MCF 10A (cell line): Measurements from ENCODE around the gene SPAG16. TPM values are rescaled to one million over a fixed set of nuclear protein-coding genes. Genes with fewer than 3 reads are reported as not detected.

Experiments
- BruUV-seq: library from RNA; stranded (reverse); fragments of 400-500 nt; replicated peaks from 2 replicates; lab custom pipeline; 2021; lab: Mats Ljungman, UMichigan
- CTCF ChIA-PET: fragments of 300-600 bp; sonication (Branson Sonifier 250); formaldehyde crosslinking; extraction: SDS; loops from one replicate; lab custom pipeline; 2021; ENCODE audit warnings: antibody characterized with exemption, inconsistent platforms; lab: Yijun Ruan, JAX
- POLR2A ChIA-PET: fragments of 300-600, 350-650 bp; sonication (Branson Sonifier 250); formaldehyde crosslinking; extraction: SDS; loops from one replicate; lab custom pipeline; 2020; ENCODE audit warnings: antibody characterized with exemption, inconsistent platforms; lab: Yijun Ruan, JAX
- DNase-seq: peaks from one replicate; pipeline ENCODE4 v3.0.0-alpha.2; 2018; ENCODE audit not compliant: unreplicated experiment
- H3K27ac Mint-ChIP-seq: one replicate; pipeline ENCODE4 v1.8.0; 2022; ENCODE audit warnings: mild to moderate bottlenecking, low read depth, mixed read lengths; ENCODE audit not compliant: unreplicated experiment
- H3K27me3 Mint-ChIP-seq: one replicate; pipeline ENCODE4 v1.8.0; 2022; ENCODE audit warnings: mixed read lengths; ENCODE audit not compliant: insufficient read depth, unreplicated experiment
- H3K36me3 Mint-ChIP-seq: one replicate; pipeline ENCODE4 v1.8.0; 2022; ENCODE audit warnings: mild to moderate bottlenecking, moderate library complexity, mixed read lengths; ENCODE audit not compliant: insufficient read depth, unreplicated experiment
- H3K4me1 Mint-ChIP-seq: one replicate; pipeline ENCODE4 v1.8.0; 2022; ENCODE audit warnings: mixed read lengths; ENCODE audit not compliant: insufficient read depth, unreplicated experiment
- H3K4me3 Mint-ChIP-seq: one replicate; pipeline ENCODE4 v1.8.0; 2022; ENCODE audit warnings: mild to moderate bottlenecking, moderate library complexity, mixed read lengths; ENCODE audit not compliant: unreplicated experiment
- H3K9me3 Mint-ChIP-seq: one replicate; pipeline ENCODE4 v1.8.0; 2022; ENCODE audit warnings: mixed read lengths; ENCODE audit not compliant: unreplicated experiment
- intact Hi-C: fragments of 100-400 bp; cut with micrococcal nuclease; formaldehyde crosslinking; loops from 2 replicates; pipeline ENCODE4 v1.14.1; 2022
- total RNA-seq: library from RNA; stranded (reverse); gene quantifications from 2 replicates; pipeline ENCODE4 v1.2.3, GENCODE V29; 2022
- TF ChIP-seq, protein P1 (sequence below): fragments of 200-600 bp; IDR thresholded peaks from one replicate; pipeline ENCODE4 v1.8.0; 2022; ENCODE audit warnings: antibody characterized with exemption, mild to moderate bottlenecking; ENCODE audit not compliant: unreplicated experiment

Gene SPAG16
- total RNA-seq, 1 experiment from 2014 or later, result 11.5 TPM

DNA sequence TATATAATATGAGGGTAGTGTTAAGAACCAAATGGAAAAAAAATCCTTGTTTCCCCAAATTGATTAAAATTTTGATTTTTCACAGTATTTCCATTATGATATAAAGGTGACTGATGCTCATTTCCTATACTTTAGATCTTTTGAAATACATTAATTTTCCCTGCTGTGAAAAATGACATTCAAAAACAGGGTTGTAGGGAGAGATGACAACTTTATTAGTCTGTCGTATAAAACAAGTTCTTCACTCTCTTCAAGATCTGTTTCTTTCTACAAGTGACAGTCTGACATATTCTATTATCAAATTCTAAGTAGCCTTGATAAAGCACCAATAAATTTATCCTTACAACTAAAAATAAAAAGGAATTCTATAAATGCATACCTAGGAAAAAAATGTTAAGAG is 1081.3 kb downstream of the SPAG16 start:
- no peak for DNase-seq
- no peaks in the 10 kb centered on the region for H3K9me3 Mint-ChIP-seq
- no peaks in the 10 kb centered on the region for H3K27me3 Mint-ChIP-seq
- BruUV-seq, result no TSS peak
- TF ChIP-seq, protein P1, sequence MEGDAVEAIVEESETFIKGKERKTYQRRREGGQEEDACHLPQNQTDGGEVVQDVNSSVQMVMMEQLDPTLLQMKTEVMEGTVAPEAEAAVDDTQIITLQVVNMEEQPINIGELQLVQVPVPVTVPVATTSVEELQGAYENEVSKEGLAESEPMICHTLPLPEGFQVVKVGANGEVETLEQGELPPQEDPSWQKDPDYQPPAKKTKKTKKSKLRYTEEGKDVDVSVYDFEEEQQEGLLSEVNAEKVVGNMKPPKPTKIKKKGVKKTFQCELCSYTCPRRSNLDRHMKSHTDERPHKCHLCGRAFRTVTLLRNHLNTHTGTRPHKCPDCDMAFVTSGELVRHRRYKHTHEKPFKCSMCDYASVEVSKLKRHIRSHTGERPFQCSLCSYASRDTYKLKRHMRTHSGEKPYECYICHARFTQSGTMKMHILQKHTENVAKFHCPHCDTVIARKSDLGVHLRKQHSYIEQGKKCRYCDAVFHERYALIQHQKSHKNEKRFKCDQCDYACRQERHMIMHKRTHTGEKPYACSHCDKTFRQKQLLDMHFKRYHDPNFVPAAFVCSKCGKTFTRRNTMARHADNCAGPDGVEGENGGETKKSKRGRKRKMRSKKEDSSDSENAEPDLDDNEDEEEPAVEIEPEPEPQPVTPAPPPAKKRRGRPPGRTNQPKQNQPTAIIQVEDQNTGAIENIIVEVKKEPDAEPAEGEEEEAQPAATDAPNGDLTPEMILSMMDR, result no peak
- no peak overlapping the region for H3K4me3 Mint-ChIP-seq
- H3K4me1 Mint-ChIP-seq, result no peaks in the 10 kb centered on the region
- H3K27ac Mint-ChIP-seq, result no peak overlapping the region
- no peaks in the 10 kb centered on the region for H3K36me3 Mint-ChIP-seq
- ChIA-PET CTCF (no interaction called here), POLR2A (no interaction called here)
- intact Hi-C loops, result no loop called here

DNA sequence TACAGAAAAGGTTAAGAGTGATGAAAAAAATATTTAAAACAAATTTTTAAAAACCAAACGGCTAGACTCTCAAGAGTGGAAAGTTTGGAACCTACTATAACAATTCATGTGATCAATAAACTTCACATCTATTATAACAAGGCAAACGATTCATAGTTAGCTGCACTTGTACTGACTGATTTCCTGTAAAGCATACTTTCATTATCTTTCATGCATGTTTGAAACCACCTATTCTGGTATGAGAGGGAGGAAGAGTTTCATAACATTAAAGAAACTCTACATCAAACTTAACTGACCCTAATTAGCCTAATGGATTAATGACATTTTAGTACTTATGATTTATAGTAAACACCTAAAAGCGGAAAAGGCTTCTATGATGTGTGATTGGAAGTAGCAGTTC is 1082.9 kb downstream of the SPAG16 start:
- POLR2A ChIA-PET, result no interaction called here
- BruUV-seq, result no TSS peak
- CTCF ChIA-PET, result no interaction called here

DNA sequence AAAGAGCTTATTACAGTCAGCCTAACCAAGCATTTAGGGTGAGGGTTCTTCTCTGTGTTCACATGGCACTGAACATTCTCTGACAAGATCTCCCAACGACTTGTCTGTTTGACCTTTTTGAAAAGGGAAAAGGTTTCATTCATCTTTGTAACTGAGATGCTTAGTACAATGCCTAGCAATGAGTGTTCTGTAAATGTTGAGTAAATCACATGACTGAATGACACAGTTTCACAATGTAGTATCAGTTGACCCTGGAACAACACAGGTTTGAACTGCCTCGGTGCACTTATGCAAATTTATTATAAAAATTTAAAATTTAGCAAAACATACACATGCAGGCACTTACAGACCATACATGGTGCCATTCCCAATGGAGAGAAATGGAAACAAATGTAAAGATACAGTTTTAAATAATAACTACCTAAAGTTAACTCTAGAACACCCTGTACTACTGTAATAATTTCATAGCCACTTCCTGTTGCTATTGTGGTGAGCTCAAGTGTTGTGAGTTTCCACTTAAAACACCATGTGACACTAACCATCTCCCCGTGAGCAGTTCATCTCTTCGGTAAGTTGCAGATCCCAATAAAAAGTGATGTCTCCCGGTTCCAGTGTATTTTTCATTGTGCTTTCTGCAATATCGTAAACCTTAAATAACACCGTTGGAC is 1092.5 kb downstream of the SPAG16 start:
- Mint-ChIP-seq H3K9me3 (no peaks in the 10 kb centered on the region), H3K27me3 (no peaks in the 10 kb centered on the region), H3K36me3 (no peaks in the 10 kb centered on the region), H3K4me3 (no peak overlapping the region), H3K27ac (no peak overlapping the region), H3K4me1 (peaks cover 23% of the 10 kb centered on the region)
- POLR2A ChIA-PET, result no interaction called here
- intact Hi-C loops, result no loop called here
- TF ChIP-seq, protein P1, result no peak
- DNase-seq, result no peak
- no TSS peak for BruUV-seq
- CTCF ChIA-PET, result no interaction called here

More for the DNA sequence above, 1082.9 kb downstream of the SPAG16 start:
- no peak for DNase-seq
- Mint-ChIP-seq H3K27ac (no peak overlapping the region), H3K4me1 (no peaks in the 10 kb centered on the region), H3K9me3 (no peaks in the 10 kb centered on the region), H3K4me3 (no peak overlapping the region), H3K27me3 (no peaks in the 10 kb centered on the region), H3K36me3 (no peaks in the 10 kb centered on the region)
- intact Hi-C loops, result no loop called here
- TF ChIP-seq, protein P1, result no peak

DNA sequence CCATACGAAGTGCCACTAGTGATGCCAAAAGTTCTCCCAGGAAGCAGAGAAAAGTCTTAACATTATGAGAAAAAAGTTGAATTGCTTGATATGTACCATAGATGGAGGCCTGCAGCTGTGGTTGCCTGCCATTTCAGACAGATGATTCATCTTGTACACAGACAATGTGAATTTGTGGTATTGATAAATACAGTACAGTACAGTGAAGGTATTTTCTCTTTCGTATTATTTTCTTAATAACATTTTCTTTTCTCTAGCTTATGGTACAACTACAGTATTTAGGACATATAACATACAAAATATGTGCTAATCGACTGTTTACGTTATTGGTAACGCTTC is 1093.0 kb downstream of the SPAG16 start:
- intact Hi-C loops, result no loop called here
- Mint-ChIP-seq H3K27me3 (no peaks in the 10 kb centered on the region), H3K4me1 (peaks cover 25% of the 10 kb centered on the region), H3K27ac (no peak overlapping the region), H3K4me3 (no peak overlapping the region), H3K9me3 (no peaks in the 10 kb centered on the region), H3K36me3 (no peaks in the 10 kb centered on the region)
- ChIA-PET CTCF (no interaction called here), POLR2A (no interaction called here)
- no TSS peak for BruUV-seq
- DNase-seq, result no peak
- TF ChIP-seq, protein P1, result no peak
